Natural killer cell (primary cell): ENCODE data around the gene NT5M. TPM values are rescaled to one million over a fixed set of nuclear protein-coding genes. Genes with fewer than 3 reads are reported as not detected.

Source experiments
- ATAC-seq, 3 donors: fragments of 150-1000 bp in 2 of 3; fragments of 200-7000 bp in 1 of 3; cut with Tn5 transposase; 1 replicate in 1 of 3; 2 replicates in 2 of 3; pipeline ENCODE4 v1.10.0; 2021; ENCODE audit warnings: mild to moderate bottlenecking in 2 of 3, moderate library complexity in 2 of 3
- DNase-seq, 2 donors: peaks; one replicate each; pipeline versions ENCODE4 v3.0.0 to v3.0.0-alpha.2; 2013 to 2021; ENCODE audit warnings: mixed read lengths in 1 of 2
- H3K27ac ChIP-seq: one replicate; pipeline ENCODE4 v1.5.1; 2013; ENCODE audit warnings: mild to moderate bottlenecking, low read length
- H3K27me3 ChIP-seq: one replicate; pipeline ENCODE4 v1.6.1; 2013; ENCODE audit warnings: low read length; ENCODE audit not compliant: control insufficient read depth, insufficient read depth
- H3K36me3 ChIP-seq: one replicate; pipeline ENCODE4 v1.6.1; 2013; ENCODE audit warnings: low read length; ENCODE audit not compliant: control insufficient read depth, insufficient read depth
- H3K4me1 ChIP-seq: one replicate; pipeline ENCODE4 v1.6.1; 2013; ENCODE audit warnings: low read length; ENCODE audit not compliant: control insufficient read depth, insufficient read depth
- H3K4me3 ChIP-seq: one replicate; pipeline ENCODE4 v1.5.1; 2013; ENCODE audit warnings: low read length
- H3K9me3 ChIP-seq: one replicate; pipeline ENCODE4 v1.6.1; 2013; ENCODE audit warnings: low read length; ENCODE audit not compliant: control insufficient read depth, insufficient read depth
- H3K27ac Mint-ChIP-seq, 2 donors: one replicate each; pipeline ENCODE4 v1.8.0; 2022; ENCODE audit warnings: mild to moderate bottlenecking in 2 of 2, mixed read lengths in 2 of 2, moderate library complexity in 1 of 2
- H3K27me3 Mint-ChIP-seq, 2 donors: one replicate each; pipeline ENCODE4 v1.8.0; 2022; ENCODE audit warnings: low read depth in 2 of 2, mixed read lengths in 2 of 2
- H3K36me3 Mint-ChIP-seq: one replicate; pipeline ENCODE4 v1.8.0; 2022; ENCODE audit warnings: mixed read lengths
- H3K4me1 Mint-ChIP-seq, 2 donors: one replicate each; pipeline ENCODE4 v1.8.0; 2022; ENCODE audit warnings: mixed read lengths in 2 of 2
- H3K4me3 Mint-ChIP-seq: one replicate; pipeline ENCODE4 v1.8.0; 2022; ENCODE audit warnings: mild to moderate bottlenecking, moderate library complexity, mixed read lengths
- H3K9me3 Mint-ChIP-seq, 2 donors: one replicate each; pipeline ENCODE4 v1.8.0; 2022; ENCODE audit warnings: mixed read lengths in 2 of 2
- WGBS: methylation state at CpG from one replicate; pipeline ENCODE4 v1.1.7; 2013; ENCODE audit warnings: missing lambda C conversion rate; ENCODE audit not compliant: insufficient coverage; 5-methylcytosine and 5-hydroxymethylcytosine counted together
- intact Hi-C: fragments of 100-400 bp; cut with micrococcal nuclease; formaldehyde crosslinking; loops from one replicate; pipeline ENCODE4 v1.14.2; 2022
- total RNA-seq, 4 donors: library from RNA; stranded (reverse); fragments of 120-200 nt in 1 of 4; gene quantifications; one replicate each; pipeline versions ENCODE4 v1.2.3 to v1.2.4, GENCODE V29; 2013 to 2022
- TF ChIP-seq, protein P1 (sequence below): fragments of 200-600 bp; IDR thresholded peaks from one replicate; pipeline ENCODE4 v1.8.0; 2022; ENCODE audit warnings: antibody characterized with exemption

Gene NT5M
- total RNA-seq, 3 donors from 2014 or later (not counting 1 experiment from before 2014, with no cell fraction given), result 3.5 to 4.4 (median 4.1) TPM

DNA sequence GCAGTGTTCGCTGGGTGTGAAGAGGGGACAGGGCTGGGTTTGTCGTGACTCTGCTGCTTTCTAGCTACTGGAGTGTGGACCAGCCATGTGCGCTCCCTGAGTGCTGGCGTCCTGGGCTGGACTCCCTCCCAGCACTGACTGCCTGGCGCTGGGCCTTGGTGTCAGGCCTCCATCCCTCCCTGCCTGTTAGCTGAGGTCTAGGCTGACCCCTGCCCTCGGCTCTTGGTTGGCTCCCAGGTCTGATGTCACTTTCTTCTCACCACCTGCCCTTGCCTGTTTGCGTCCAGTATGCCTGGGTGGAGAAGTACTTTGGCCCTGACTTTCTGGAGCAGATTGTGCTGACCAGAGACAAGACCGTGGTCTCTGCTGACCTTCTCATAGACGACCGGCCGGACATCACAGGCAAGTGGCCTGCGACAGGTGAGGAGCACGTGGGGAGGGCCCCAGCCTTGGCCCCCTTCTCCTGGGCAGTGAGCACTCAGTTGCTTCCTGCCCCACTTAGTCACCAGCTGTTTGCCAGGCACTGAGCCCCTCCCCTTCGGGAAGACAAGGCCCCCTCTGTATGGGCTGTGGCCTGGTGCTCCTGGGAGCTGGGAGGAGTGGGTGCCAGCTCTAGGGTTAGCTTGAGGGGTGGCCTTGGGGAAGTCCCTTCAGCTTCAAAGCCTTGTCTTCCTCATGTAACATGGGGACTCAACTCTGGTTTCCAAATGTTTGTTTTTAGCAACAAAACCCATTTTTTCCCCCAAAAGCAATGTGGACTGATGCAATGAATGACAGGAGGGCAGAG lies 41.5 kb downstream of the NT5M start:
- H3K9me3 ChIP-seq, result no peaks in the 10 kb centered on the region
- no peaks in the 10 kb centered on the region for H3K27me3 Mint-ChIP-seq
- ATAC-seq, result no peak
- no peaks in the 10 kb centered on the region for H3K9me3 Mint-ChIP-seq
- H3K36me3 Mint-ChIP-seq, result no peaks in the 10 kb centered on the region
- WGBS, result 89% methylated on average over 14 of the region's 14 CpGs
- no peaks in the 10 kb centered on the region for H3K4me1 ChIP-seq
- H3K27ac Mint-ChIP-seq, result no peak overlapping the region
- no peak overlapping the region for H3K4me3 ChIP-seq
- H3K27ac ChIP-seq, result no peak overlapping the region
- H3K4me1 Mint-ChIP-seq, result no peaks in the 10 kb centered on the region
- TF ChIP-seq, protein P1, sequence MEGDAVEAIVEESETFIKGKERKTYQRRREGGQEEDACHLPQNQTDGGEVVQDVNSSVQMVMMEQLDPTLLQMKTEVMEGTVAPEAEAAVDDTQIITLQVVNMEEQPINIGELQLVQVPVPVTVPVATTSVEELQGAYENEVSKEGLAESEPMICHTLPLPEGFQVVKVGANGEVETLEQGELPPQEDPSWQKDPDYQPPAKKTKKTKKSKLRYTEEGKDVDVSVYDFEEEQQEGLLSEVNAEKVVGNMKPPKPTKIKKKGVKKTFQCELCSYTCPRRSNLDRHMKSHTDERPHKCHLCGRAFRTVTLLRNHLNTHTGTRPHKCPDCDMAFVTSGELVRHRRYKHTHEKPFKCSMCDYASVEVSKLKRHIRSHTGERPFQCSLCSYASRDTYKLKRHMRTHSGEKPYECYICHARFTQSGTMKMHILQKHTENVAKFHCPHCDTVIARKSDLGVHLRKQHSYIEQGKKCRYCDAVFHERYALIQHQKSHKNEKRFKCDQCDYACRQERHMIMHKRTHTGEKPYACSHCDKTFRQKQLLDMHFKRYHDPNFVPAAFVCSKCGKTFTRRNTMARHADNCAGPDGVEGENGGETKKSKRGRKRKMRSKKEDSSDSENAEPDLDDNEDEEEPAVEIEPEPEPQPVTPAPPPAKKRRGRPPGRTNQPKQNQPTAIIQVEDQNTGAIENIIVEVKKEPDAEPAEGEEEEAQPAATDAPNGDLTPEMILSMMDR, result no peak
- DNase-seq, result no peak
- H3K4me3 Mint-ChIP-seq, result no peak overlapping the region
- intact Hi-C loops, result no loop called here
- no peaks in the 10 kb centered on the region for H3K27me3 ChIP-seq
- no peaks in the 10 kb centered on the region for H3K36me3 ChIP-seq

DNA sequence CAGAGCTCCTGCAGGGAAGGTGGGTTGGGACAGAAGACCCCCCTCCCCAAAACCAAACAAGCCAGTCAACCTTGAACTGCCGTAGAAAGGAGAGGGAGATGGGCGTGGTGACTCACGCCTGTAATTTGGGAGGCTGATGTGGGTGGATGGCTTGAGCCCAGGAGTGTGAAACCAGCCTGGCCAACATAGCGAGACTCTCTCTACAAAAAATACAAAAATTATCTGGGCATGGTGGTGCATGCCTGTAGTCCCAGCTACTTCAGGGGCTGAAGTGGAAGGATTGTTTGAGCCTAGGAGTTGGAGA lies 42.1 kb downstream of the NT5M start:
- WGBS, result 90% methylated on average over 2 of the region's 4 CpGs
- Histone ChIP-seq H3K27me3 (no peaks in the 10 kb centered on the region), H3K27ac (no peak overlapping the region), H3K9me3 (no peaks in the 10 kb centered on the region), H3K4me1 (no peaks in the 10 kb centered on the region), H3K4me3 (no peak overlapping the region), H3K36me3 (no peaks in the 10 kb centered on the region)
- Mint-ChIP-seq H3K36me3 (no peaks in the 10 kb centered on the region), H3K27me3 (no peaks in the 10 kb centered on the region), H3K27ac (no peak overlapping the region), H3K9me3 (no peaks in the 10 kb centered on the region), H3K4me3 (no peak overlapping the region), H3K4me1 (no peaks in the 10 kb centered on the region)
- no peak for DNase-seq
- no peak for ATAC-seq
- TF ChIP-seq, protein P1, result no peak
- intact Hi-C loops, result no loop called here

DNA sequence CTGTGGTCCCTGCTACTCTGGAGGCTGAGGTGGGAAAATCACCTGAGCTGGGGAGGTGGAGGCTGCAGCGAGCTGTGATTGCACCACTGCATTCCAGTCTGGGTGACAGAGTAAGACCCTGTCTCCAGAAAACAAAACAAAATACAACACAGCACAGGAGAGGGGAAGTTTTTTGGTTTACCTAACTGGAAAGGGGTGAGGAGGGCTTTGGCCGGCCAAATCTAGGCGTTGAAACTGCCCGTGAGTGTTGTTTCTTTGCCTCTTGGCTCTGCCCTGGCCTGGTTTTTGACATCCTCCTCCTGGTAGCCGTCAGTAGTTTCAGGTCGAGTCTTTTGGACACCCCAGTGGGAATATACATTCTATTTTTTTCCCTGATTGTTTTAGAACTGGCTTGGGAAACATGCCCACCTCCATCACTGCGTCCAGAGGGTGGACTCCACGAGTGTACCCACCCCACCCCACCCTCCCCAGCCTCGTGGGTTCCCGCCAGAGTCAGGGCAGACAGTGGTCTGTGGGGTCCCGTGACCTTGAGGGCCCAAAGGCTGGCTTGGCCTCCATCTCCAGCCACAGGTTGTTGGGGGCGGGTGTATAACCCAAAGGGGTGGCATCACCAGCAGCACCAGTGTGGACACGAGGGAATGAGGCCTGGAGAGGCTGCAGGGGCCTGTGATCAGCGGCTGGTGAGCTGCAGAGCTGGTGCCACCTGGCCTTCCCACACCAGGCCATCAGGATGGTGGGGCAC lies 42.7 kb downstream of the NT5M start:
- Histone ChIP-seq H3K27me3 (no peaks in the 10 kb centered on the region), H3K36me3 (no peaks in the 10 kb centered on the region), H3K9me3 (no peaks in the 10 kb centered on the region), H3K27ac (no peak overlapping the region), H3K4me3 (no peak overlapping the region), H3K4me1 (no peaks in the 10 kb centered on the region)
- H3K27ac Mint-ChIP-seq, result no peak overlapping the region
- TF ChIP-seq, protein P1, result no peak
- H3K4me1 Mint-ChIP-seq, result no peaks in the 10 kb centered on the region
- intact Hi-C loops, result no loop called here
- ATAC-seq (no peak), DNase-seq (no peak)
- H3K4me3 Mint-ChIP-seq, result no peak overlapping the region
- no peaks in the 10 kb centered on the region for H3K27me3 Mint-ChIP-seq
- H3K9me3 Mint-ChIP-seq, result no peaks in the 10 kb centered on the region
- no peaks in the 10 kb centered on the region for H3K36me3 Mint-ChIP-seq
- 82% methylated on average over 13 of the region's 14 CpGs for WGBS
